GM18502 (cell line): ENCODE measurements around the gene CCL18.
"Not testable (repeated sequence)": the region's sequence is repeated elsewhere in the genome, so short reads cannot be mapped to it uniquely, and the experiment has no call there.

Experiments used
- ATAC-seq: cut with Tn5 transposase; IDR thresholded peaks from one replicate; pipeline ENCODE4 v1.9.1; 2021; ENCODE audit warnings: mild to moderate bottlenecking; ENCODE audit not compliant: unreplicated experiment, poor library complexity

CCL18 gene

GRCh38 chr17:36099004-36099403, 34.9 kb downstream of the CCL18 start:
- not testable (repeated sequence) for ATAC-seq

- peak; percentile 82 for ATAC-seq
Observed at GRCh38 chr17:36103401-36103975, 39.4 kb downstream of the CCL18 start, which contains the start of gene CCL4. CCL4 (plus strand) TSS chr17:36103827; CDS start chr17:36103906, 79 bp downstream.

GRCh38 chr17:36104246-36104645, 40.2 kb downstream of the CCL18 start:
- ATAC-seq: not testable (repeated sequence)

GRCh38 chr17:36104701-36105181, 40.7 kb downstream of the CCL18 start:
- no peak for ATAC-seq

GRCh38 chr17:36105781-36106492, 41.9 kb downstream of the CCL18 start:
- no peak for ATAC-seq

- no peak for ATAC-seq
Observed at GRCh38 chr17:36106493-36106835, 42.4 kb downstream of the CCL18 start.

- no peak for ATAC-seq
Observed at GRCh38 chr17:36107660-36108059, 43.6 kb downstream of the CCL18 start.

GRCh38 chr17:36108265-36108664, 44.2 kb downstream of the CCL18 start:
- not testable (repeated sequence) for ATAC-seq

GRCh38 chr17:36111068-36111490, 47.0 kb downstream of the CCL18 start:
- no peak for ATAC-seq

- no peak for ATAC-seq
Observed at GRCh38 chr17:36112572-36112971, 48.5 kb downstream of the CCL18 start.

GRCh38 chr17:36113131-36113530, 49.1 kb downstream of the CCL18 start:
- not testable (repeated sequence) for ATAC-seq

- not testable (repeated sequence) for ATAC-seq
Observed at GRCh38 chr17:36114971-36115648, 51.0 kb downstream of the CCL18 start.

- ATAC-seq: not testable (repeated sequence)
Observed at GRCh38 chr17:36115649-36115977, 51.5 kb downstream of the CCL18 start.

- ATAC-seq: no peak
Observed at GRCh38 chr17:36117505-36118382, 53.7 kb downstream of the CCL18 start.

GRCh38 chr17:36118477-36119353, 54.6 kb downstream of the CCL18 start:
- no peak for ATAC-seq

- no peak for ATAC-seq
Observed at GRCh38 chr17:36120221-36120620, 56.1 kb downstream of the CCL18 start.

- ATAC-seq: not testable (repeated sequence)
Observed at GRCh38 chr17:36121099-36121498, 57.0 kb downstream of the CCL18 start.
